ENCODE measurements around the gene ZBTB20. TPM values are rescaled to one million over a fixed set of nuclear protein-coding genes. Genes with fewer than 3 reads are reported as not detected.

ZBTB20 gene
- polyA plus RNA-seq, 3 donors: 4.2 to 7.6 (median 6.4) TPM

GRCh38 chr3:114506591-114507300 is 640.3 kb downstream of the ZBTB20 start:
- no peak for DNase-seq (ENCODE audit: low read depth in 3 of 3, low spot score in 2 of 3)

- no peak for DNase-seq (ENCODE audit: low read depth in 3 of 3, low spot score in 2 of 3)
Observed at GRCh38 chr3:114504941-114505628, 642.0 kb downstream of the ZBTB20 start.

GRCh38 chr3:114502204-114502603 is 644.9 kb downstream of the ZBTB20 start:
- DNase-seq (ENCODE audit: low read depth in 3 of 3, low spot score in 2 of 3): no peak

GRCh38 chr3:114499976-114500375 is 647.1 kb downstream of the ZBTB20 start:
- DNase-seq (ENCODE audit: low read depth in 3 of 3, low spot score in 2 of 3): no peak

GRCh38 chr3:114498539-114499370 is 648.3 kb downstream of the ZBTB20 start:
- DNase-seq (ENCODE audit: low read depth in 3 of 3, low spot score in 2 of 3): no peak

GRCh38 chr3:114496874-114497273 is 650.2 kb downstream of the ZBTB20 start:
- DNase-seq (ENCODE audit: low read depth in 3 of 3, low spot score in 2 of 3): no peak

- DNase-seq (ENCODE audit: low read depth in 3 of 3, low spot score in 2 of 3): no peak
Observed at GRCh38 chr3:114496466-114496865, 650.6 kb downstream of the ZBTB20 start.

- DNase-seq (ENCODE audit: low read depth in 3 of 3, low spot score in 2 of 3): no peak
Observed at GRCh38 chr3:114496021-114496434, 651.1 kb downstream of the ZBTB20 start.

GRCh38 chr3:114494498-114494897 is 652.6 kb downstream of the ZBTB20 start:
- DNase-seq (ENCODE audit: low read depth in 3 of 3, low spot score in 2 of 3): no peak

GRCh38 chr3:114490829-114491228 is 656.3 kb downstream of the ZBTB20 start:
- no peak for DNase-seq (ENCODE audit: low read depth in 3 of 3, low spot score in 2 of 3)

- no peak for DNase-seq (ENCODE audit: low read depth in 3 of 3, low spot score in 2 of 3)
Observed at GRCh38 chr3:114487502-114487901, 659.6 kb downstream of the ZBTB20 start.

GRCh38 chr3:114484919-114485318 is 662.2 kb downstream of the ZBTB20 start:
- DNase-seq (ENCODE audit: low read depth in 3 of 3, low spot score in 2 of 3): no peak

GRCh38 chr3:114481113-114481512 is 666.0 kb downstream of the ZBTB20 start:
- DNase-seq (ENCODE audit: low read depth in 3 of 3, low spot score in 2 of 3): no peak

GRCh38 chr3:114480442-114480841 is 666.6 kb downstream of the ZBTB20 start:
- DNase-seq (ENCODE audit: low read depth in 3 of 3, low spot score in 2 of 3): no peak

- DNase-seq (ENCODE audit: low read depth in 3 of 3, low spot score in 2 of 3): no peak
Observed at GRCh38 chr3:114478801-114479200, 668.3 kb downstream of the ZBTB20 start.

GRCh38 chr3:114476511-114476910 is 670.6 kb downstream of the ZBTB20 start:
- DNase-seq (ENCODE audit: low read depth in 3 of 3, low spot score in 2 of 3): no peak

GRCh38 chr3:114471478-114471877 is 675.6 kb downstream of the ZBTB20 start:
- no peak for DNase-seq (ENCODE audit: low read depth in 3 of 3, low spot score in 2 of 3)

GRCh38 chr3:114469070-114469469 is 678.0 kb downstream of the ZBTB20 start:
- no peak for DNase-seq (ENCODE audit: low read depth in 3 of 3, low spot score in 2 of 3)

GRCh38 chr3:114466816-114467215 is 680.3 kb downstream of the ZBTB20 start:
- no peak for DNase-seq (ENCODE audit: low read depth in 3 of 3, low spot score in 2 of 3)

- DNase-seq (ENCODE audit: low read depth in 3 of 3, low spot score in 2 of 3): no peak
Observed at GRCh38 chr3:114466251-114466650, 680.8 kb downstream of the ZBTB20 start.

GRCh38 chr3:114464548-114464947 is 682.5 kb downstream of the ZBTB20 start:
- DNase-seq (ENCODE audit: low read depth in 3 of 3, low spot score in 2 of 3): no peak
